HG03571 (cell line): ENCODE results near the gene MGME1.
A peak's percentile ranks its signal among the peaks of the same experiment; 100 is the strongest.

Experiments
- ATAC-seq: cut with Tn5 transposase; IDR thresholded peaks from one replicate; pipeline ENCODE4 v1.9.1; 2021; ENCODE audit not compliant: unreplicated experiment

The MGME1 gene

GRCh38 chr20:17968366-17969277, at the start of gene MGME1, which contains the start of gene SNX5:
TSS of gene MGME1 (plus strand) at chr20:17969018. CDS start at chr20:17969860, 842 bp downstream.
TSS of gene SNX5 (minus strand) at chr20:17968794. CDS start at chr20:17968425, 369 bp downstream.
- peak; percentile 73 for ATAC-seq

GRCh38 chr20:17919149-17919548, 49.7 kb upstream of the MGME1 start:
- no peak for ATAC-seq

GRCh38 chr20:17921774-17922173, 47.0 kb upstream of the MGME1 start:
- no peak for ATAC-seq

GRCh38 chr20:17925141-17925939, 43.5 kb upstream of the MGME1 start:
- no peak for ATAC-seq

GRCh38 chr20:17925940-17926300, 42.9 kb upstream of the MGME1 start:
- no peak for ATAC-seq

- no peak for ATAC-seq
These were observed 40.6 kb upstream of the MGME1 start for GRCh38 chr20:17928211-17928611.

GRCh38 chr20:17928633-17929311, 40.0 kb upstream of the MGME1 start:
- ATAC-seq: no peak

GRCh38 chr20:17931513-17931912, 37.3 kb upstream of the MGME1 start:
- no peak for ATAC-seq

GRCh38 chr20:17932396-17932795, 36.4 kb upstream of the MGME1 start:
- no peak for ATAC-seq

GRCh38 chr20:17933121-17933520, 35.7 kb upstream of the MGME1 start:
- no peak for ATAC-seq

- no peak for ATAC-seq
These were observed 35.1 kb upstream of the MGME1 start for GRCh38 chr20:17933711-17934110.

- ATAC-seq: no peak
These were observed 34.5 kb upstream of the MGME1 start for GRCh38 chr20:17934141-17934862.

- no peak for ATAC-seq
These were observed 33.6 kb upstream of the MGME1 start for GRCh38 chr20:17935186-17935585.

- ATAC-seq: no peak
These were observed 33.1 kb upstream of the MGME1 start for GRCh38 chr20:17935761-17936160.

GRCh38 chr20:17936286-17936760, 32.5 kb upstream of the MGME1 start:
- no peak for ATAC-seq

GRCh38 chr20:17936761-17937732, 31.8 kb upstream of the MGME1 start:
- no peak for ATAC-seq

- ATAC-seq: peak; percentile 69
These were observed 29.8 kb upstream of the MGME1 start for GRCh38 chr20:17938871-17939619.

GRCh38 chr20:17939622-17940223, 29.1 kb upstream of the MGME1 start:
- ATAC-seq: no peak
